ENCODE data around the gene CEP250. TPM values are rescaled to one million over a fixed set of nuclear protein-coding genes. Genes with fewer than 3 reads are reported as not detected.

The CEP250 gene
- polyA plus RNA-seq, 1 experiment, result 7.9 TPM

DNA sequence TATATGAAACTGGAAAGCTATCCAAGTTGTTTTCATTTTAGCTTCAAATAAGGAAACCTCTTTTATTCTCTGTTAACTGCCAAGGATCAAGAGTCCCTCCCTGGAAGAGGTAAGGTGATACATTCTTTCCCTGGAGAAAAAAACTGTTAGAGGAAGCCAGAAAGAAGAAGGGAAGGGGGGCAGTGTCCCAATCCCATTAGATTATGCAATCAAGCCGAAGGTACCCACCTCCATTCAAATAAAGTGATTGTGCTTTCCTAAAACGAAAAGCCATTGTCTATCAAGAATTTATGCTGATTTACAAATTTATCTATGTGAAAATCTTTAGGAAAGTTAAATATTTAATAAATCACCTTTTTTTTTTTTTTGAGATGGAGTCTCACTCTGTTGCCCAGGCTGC, 34.1 kb upstream of the CEP250 start:
- ChIA-PET CTCF (interaction anchor here (0.8 kb wide), 1 partner anchor 8 kb away, joined by 4 read pairs; no protein-coding TSS in a partner anchor), POLR2A (no interaction called here)
- DNase-seq (ENCODE audit: low read depth), result no peak
- TF ChIP-seq CTCF (IDR thresholded peaks at IDR 0.05; ENCODE audit: insufficient read depth, low read depth, low read length), result no peak
- Histone ChIP-seq H3K4me3 (ENCODE audit: low read depth, low read length) (no peak overlapping the region), H3K36me3 (ENCODE audit: control insufficient read depth, insufficient read depth, low read length) (no peaks in the 10 kb centered on the region), H3K27me3 (ENCODE audit: control insufficient read depth, insufficient read depth, low read length) (no peaks in the 10 kb centered on the region; the same call in none of the 2 replicates)

- ChIA-PET POLR2A (no interaction called here), CTCF (interaction anchor here (0.6 to 2.2 kb wide), 4 partner anchors 34 to 128 kb away, joined by 4 to 7 read pairs (median 4); no protein-coding TSS in a partner anchor)
- Histone ChIP-seq H3K36me3 (ENCODE audit: control insufficient read depth, insufficient read depth, low read length) (peaks cover 3% of the 10 kb centered on the region; the same call in 1 of the 2 replicates), H3K27me3 (ENCODE audit: control insufficient read depth, insufficient read depth, low read length) (no peaks in the 10 kb centered on the region), H3K4me3 (ENCODE audit: low read depth, low read length) (no peak overlapping the region)
- no peak for DNase-seq (ENCODE audit: low read depth)
- no peak for TF ChIP-seq CTCF (IDR thresholded peaks at IDR 0.05; ENCODE audit: insufficient read depth, low read depth, low read length)
These were observed 23.6 kb upstream of the CEP250 start for GRCh38 chr20:35431621-35432429.

GRCh38 chr20:35432430-35432735, 23.0 kb upstream of the CEP250 start:
- no peak for DNase-seq (ENCODE audit: low read depth)
- Histone ChIP-seq H3K36me3 (ENCODE audit: control insufficient read depth, insufficient read depth, low read length) (peaks cover 3% of the 10 kb centered on the region; the same call in 1 of the 2 replicates), H3K4me3 (ENCODE audit: low read depth, low read length) (no peak overlapping the region), H3K27me3 (ENCODE audit: control insufficient read depth, insufficient read depth, low read length) (no peaks in the 10 kb centered on the region)
- CTCF ChIA-PET, result interaction anchor here (0.6 to 2.2 kb wide), 4 partner anchors 51 to 129 kb away, joined by 3 to 7 read pairs (median 4); no protein-coding TSS in a partner anchor
- POLR2A ChIA-PET, result no interaction called here
- no peak for TF ChIP-seq CTCF (IDR thresholded peaks at IDR 0.05; ENCODE audit: insufficient read depth, low read depth, low read length)

DNA sequence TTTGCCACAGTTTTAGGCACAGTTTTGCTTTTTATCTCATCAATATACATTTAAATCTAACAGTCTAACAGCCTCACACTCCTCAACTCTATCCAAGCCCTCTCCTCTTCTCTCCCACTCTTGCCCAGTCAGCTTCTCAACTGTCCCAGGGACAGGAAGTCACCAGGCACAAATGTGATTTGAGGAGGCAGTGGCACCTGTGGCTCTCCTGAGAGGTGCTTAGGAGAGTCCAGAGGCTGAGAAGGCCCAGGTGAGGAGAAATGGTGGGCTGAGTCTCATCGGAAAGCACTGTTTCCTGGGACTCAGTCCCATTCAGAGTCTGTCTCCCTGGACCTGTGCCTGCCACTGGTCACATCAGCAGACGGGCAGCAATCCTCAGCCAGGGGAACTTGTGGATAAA, 22.1 kb upstream of the CEP250 start:
- Histone ChIP-seq H3K4me3 (ENCODE audit: low read depth, low read length) (no peak overlapping the region), H3K36me3 (ENCODE audit: control insufficient read depth, insufficient read depth, low read length) (peaks cover 3% of the 10 kb centered on the region; the same call in 1 of the 2 replicates), H3K27me3 (ENCODE audit: control insufficient read depth, insufficient read depth, low read length) (no peaks in the 10 kb centered on the region)
- CTCF ChIA-PET, result no interaction called here
- no peak for DNase-seq (ENCODE audit: low read depth)
- POLR2A ChIA-PET, result no interaction called here
- no peak for TF ChIP-seq CTCF (IDR thresholded peaks at IDR 0.05; ENCODE audit: insufficient read depth, low read depth, low read length)

DNA sequence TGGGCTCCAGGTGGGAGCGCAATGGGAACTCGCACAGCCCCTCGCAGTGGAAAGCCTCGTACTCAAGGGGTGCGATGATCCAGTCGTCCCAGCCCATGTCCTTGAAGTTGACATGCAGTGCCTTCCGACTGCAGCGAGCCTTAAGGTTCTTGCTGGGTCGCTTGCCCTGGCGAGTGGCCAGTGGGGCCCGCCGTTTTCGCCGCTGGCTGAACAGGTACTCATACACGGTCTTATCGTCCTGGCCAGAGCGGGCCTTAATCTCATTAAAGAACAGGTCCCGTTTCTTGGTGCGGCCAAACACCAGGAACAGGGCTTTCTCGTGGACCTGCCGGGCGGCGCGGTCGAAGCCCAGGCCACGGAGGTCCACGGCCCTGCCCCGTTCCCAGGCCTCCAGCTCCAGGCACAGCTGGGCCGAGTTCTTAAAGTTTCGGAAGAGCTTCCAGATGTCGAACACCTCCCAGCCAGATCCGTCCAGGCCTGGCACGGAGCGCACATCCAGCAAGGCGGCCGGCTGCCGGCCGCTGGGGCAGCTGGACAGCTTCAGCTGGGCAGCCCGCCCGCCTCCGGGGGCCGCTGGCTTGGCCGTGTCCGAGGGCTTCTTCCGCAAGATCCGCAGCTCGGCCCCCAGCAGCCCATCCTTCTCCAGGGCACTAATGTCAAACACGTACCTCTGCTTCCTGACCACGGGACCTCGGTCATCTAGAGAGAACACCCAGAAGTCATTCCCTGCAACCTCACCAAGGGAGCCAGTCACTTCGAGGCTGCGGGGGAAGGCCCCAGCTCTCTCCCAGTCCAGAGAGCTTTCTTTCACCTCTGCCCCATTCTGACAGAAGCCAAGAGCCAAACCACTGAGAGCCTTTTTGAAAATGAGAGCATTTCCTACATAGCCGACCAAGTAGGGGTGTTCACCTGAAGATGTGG, 21.1 kb upstream of the CEP250 start:
- DNase-seq (ENCODE audit: low read depth), result no peak
- Histone ChIP-seq H3K4me3 (ENCODE audit: low read depth, low read length) (no peak overlapping the region), H3K36me3 (ENCODE audit: control insufficient read depth, insufficient read depth, low read length) (peaks cover 3% of the 10 kb centered on the region; the same call in 1 of the 2 replicates), H3K27me3 (ENCODE audit: control insufficient read depth, insufficient read depth, low read length) (no peaks in the 10 kb centered on the region)
- TF ChIP-seq CTCF (IDR thresholded peaks at IDR 0.05; ENCODE audit: insufficient read depth, low read depth, low read length), result no peak
- CTCF ChIA-PET, result interaction anchor here (1.1 to 17.1 kb wide), 2 partner anchors 16 to 131 kb away, joined by 3 to 392 read pairs; no protein-coding TSS in a partner anchor
- POLR2A ChIA-PET, result no interaction called here
